Astrocyte (in vitro differentiated cells and primary cell): Measurements from ENCODE around the gene LCMT1. TPM values are rescaled to one million over a fixed set of nuclear protein-coding genes. Genes with fewer than 3 reads are reported as not detected.

Source experiments
- DNase-seq: peaks from one replicate; pipeline ENCODE4 v3.0.0-alpha.2; 2010; ENCODE audit warnings: low read depth
- FAIRE-seq: peaks from 2 replicates; lab custom pipeline; 2011; peaks lifted over from hg19 to GRCh38; lab: Jason Lieb, UNC
- H2AFZ ChIP-seq: 2 replicates; pipeline ENCODE4 v1.6.0; 2012; ENCODE audit warnings: low read depth, low read length, inconsistent platforms
- H3K27ac ChIP-seq: 2 replicates; pipeline ENCODE4 v1.5.1; 2011; ENCODE audit warnings: low read depth, low read length, inconsistent platforms
- H3K27me3 ChIP-seq: 2 replicates; pipeline ENCODE4 v1.6.0; 2011; ENCODE audit warnings: low read length, inconsistent platforms; ENCODE audit not compliant: insufficient read depth
- H3K36me3 ChIP-seq: 2 replicates; pipeline ENCODE4 v1.5.1; 2011; ENCODE audit warnings: low read length, inconsistent platforms; ENCODE audit not compliant: insufficient read depth
- H3K4me1 ChIP-seq: 2 replicates; pipeline ENCODE4 v1.5.1; 2011; ENCODE audit warnings: low read length, inconsistent platforms; ENCODE audit not compliant: insufficient read depth
- H3K4me2 ChIP-seq: 2 replicates; pipeline ENCODE4 v1.6.0; 2012; ENCODE audit warnings: low read length, inconsistent platforms
- H3K4me3 ChIP-seq: 2 replicates; pipeline ENCODE4 v1.5.1; 2011; ENCODE audit warnings: low read depth, mild to moderate bottlenecking, low read length, inconsistent platforms; ENCODE audit not compliant: insufficient read depth
- H3K79me2 ChIP-seq: 2 replicates; pipeline ENCODE4 v1.6.0; 2012; ENCODE audit warnings: mild to moderate bottlenecking, low read length, inconsistent platforms; ENCODE audit not compliant: insufficient read depth
- H3K9ac ChIP-seq: 2 replicates; pipeline ENCODE4 v1.6.0; 2012; ENCODE audit warnings: mild to moderate bottlenecking, low read length, inconsistent platforms
- H3K9me3 ChIP-seq: 2 replicates; pipeline ENCODE4 v1.5.1; 2012; ENCODE audit warnings: low read depth, mild to moderate bottlenecking, low read length, inconsistent platforms; ENCODE audit not compliant: insufficient read depth
- H4K20me1 ChIP-seq: 2 replicates; pipeline ENCODE4 v1.6.0; 2012; ENCODE audit warnings: low read length, inconsistent platforms; ENCODE audit not compliant: insufficient read depth
- H3K27ac Mint-ChIP-seq: one replicate; pipeline ENCODE4 v1.8.0; 2021; ENCODE audit warnings: mild to moderate bottlenecking, mixed read lengths; ENCODE audit not compliant: unreplicated experiment
- H3K27me3 Mint-ChIP-seq: one replicate; pipeline ENCODE4 v1.8.0; 2021; ENCODE audit warnings: low read depth, mixed read lengths; ENCODE audit not compliant: unreplicated experiment
- H3K36me3 Mint-ChIP-seq: one replicate; pipeline ENCODE4 v1.8.0; 2021; ENCODE audit warnings: low read depth, mixed read lengths; ENCODE audit not compliant: unreplicated experiment
- H3K4me1 Mint-ChIP-seq: one replicate; pipeline ENCODE4 v1.8.0; 2021; ENCODE audit warnings: low read depth, mixed read lengths; ENCODE audit not compliant: unreplicated experiment
- H3K4me3 Mint-ChIP-seq: one replicate; pipeline ENCODE4 v1.8.0; 2021; ENCODE audit warnings: mild to moderate bottlenecking, moderate library complexity, mixed read lengths; ENCODE audit not compliant: unreplicated experiment
- H3K9me3 Mint-ChIP-seq: one replicate; pipeline ENCODE4 v1.8.0; 2021; ENCODE audit warnings: mild to moderate bottlenecking, mixed read lengths; ENCODE audit not compliant: unreplicated experiment
- EZH2 ChIP-seq: IDR thresholded peaks from 2 replicates; pipeline ENCODE4 v1.6.1; 2012; ENCODE audit warnings: mild to moderate bottlenecking, low read length, inconsistent platforms; ENCODE audit not compliant: insufficient read depth
- total RNA-seq: library from RNA; stranded (reverse); gene quantifications from 2 replicates; pipeline ENCODE4 v1.2.1, GENCODE V29; 2021
- TF ChIP-seq, protein P1 (sequence below): IDR thresholded peaks from 2 replicates; pipeline ENCODE4 v1.5.1; 2011; ENCODE audit warnings: low read depth, mild to moderate bottlenecking, inconsistent platforms, low read length, moderate library complexity; ENCODE audit not compliant: insufficient read depth

Gene LCMT1
- total RNA-seq, 1 donor from 2014 or later, result 46.9 TPM

DNA sequence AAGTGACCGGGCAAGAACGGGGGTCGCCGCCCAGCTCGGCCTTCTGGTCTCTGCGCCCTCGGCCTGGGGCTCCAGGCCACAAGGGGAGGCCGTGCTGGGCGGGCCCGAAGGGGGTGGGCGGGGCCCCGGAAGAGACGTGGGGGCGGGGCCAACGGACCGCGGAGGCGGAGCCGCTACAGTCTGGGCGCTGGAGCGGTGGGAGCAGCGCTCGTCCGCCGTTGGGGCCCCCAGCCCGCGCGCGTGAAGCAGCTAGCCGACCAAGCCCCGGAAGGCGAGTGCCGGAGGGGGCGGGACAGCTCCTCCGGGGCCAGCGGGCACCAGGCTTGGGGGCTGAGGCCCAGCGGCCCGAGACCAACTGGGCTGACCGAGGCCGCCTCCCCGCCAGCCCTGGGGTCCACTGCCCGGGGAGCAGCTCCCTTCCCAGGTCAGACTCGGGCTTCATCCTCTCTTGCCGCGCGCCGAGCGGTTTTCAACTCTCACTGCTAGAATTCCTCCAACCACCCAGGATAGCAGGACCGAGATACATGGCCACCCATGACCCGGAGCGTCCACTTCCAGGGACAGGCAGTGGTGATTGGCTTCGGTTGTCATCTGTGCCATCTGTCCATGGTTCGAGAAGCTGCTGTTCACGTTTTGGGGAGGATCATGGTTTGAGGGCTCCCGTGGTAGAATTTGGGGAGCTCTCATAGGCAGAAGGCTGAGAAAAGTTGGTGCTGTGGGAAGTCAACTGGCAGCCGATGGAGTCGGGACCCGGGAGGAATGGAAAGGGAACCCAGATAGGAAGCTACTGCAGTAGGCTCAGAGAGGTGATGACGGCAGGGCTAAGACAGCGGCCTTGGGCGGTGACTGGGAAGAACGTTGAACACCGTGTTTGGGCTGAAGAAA is 44.6 kb upstream of the LCMT1 start:
- peak overlapping the region; percentile 77 for H2AFZ ChIP-seq
- peak; percentile 46 for DNase-seq
- Mint-ChIP-seq H3K4me3 (peak overlapping the region; percentile 80), H3K4me1 (peaks cover 13% of the 10 kb centered on the region), H3K9me3 (no peaks in the 10 kb centered on the region), H3K27ac (peak overlapping the region; percentile 62), H3K27me3 (peaks cover 25% of the 10 kb centered on the region), H3K36me3 (no peaks in the 10 kb centered on the region)
- peak overlapping the region; percentile 94 for H3K4me2 ChIP-seq
- H3K4me3 ChIP-seq, result peak overlapping the region; percentile 61
- peak overlapping the region; percentile 42 for H3K27ac ChIP-seq
- peaks cover 12% of the 10 kb centered on the region for H3K4me1 ChIP-seq
- TF ChIP-seq, protein P1, sequence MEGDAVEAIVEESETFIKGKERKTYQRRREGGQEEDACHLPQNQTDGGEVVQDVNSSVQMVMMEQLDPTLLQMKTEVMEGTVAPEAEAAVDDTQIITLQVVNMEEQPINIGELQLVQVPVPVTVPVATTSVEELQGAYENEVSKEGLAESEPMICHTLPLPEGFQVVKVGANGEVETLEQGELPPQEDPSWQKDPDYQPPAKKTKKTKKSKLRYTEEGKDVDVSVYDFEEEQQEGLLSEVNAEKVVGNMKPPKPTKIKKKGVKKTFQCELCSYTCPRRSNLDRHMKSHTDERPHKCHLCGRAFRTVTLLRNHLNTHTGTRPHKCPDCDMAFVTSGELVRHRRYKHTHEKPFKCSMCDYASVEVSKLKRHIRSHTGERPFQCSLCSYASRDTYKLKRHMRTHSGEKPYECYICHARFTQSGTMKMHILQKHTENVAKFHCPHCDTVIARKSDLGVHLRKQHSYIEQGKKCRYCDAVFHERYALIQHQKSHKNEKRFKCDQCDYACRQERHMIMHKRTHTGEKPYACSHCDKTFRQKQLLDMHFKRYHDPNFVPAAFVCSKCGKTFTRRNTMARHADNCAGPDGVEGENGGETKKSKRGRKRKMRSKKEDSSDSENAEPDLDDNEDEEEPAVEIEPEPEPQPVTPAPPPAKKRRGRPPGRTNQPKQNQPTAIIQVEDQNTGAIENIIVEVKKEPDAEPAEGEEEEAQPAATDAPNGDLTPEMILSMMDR, result no peak
- TF ChIP-seq EZH2, result no peak
- peaks cover 4% of the 10 kb centered on the region for H3K27me3 ChIP-seq
- peak; percentile 29 for FAIRE-seq
- H3K9me3 ChIP-seq, result no peaks in the 10 kb centered on the region
- no peaks in the 10 kb centered on the region for H3K36me3 ChIP-seq
- peak overlapping the region; percentile 86 for H3K9ac ChIP-seq
- H3K79me2 ChIP-seq, result no peaks in the 10 kb centered on the region
- no peaks in the 10 kb centered on the region for H4K20me1 ChIP-seq

DNA sequence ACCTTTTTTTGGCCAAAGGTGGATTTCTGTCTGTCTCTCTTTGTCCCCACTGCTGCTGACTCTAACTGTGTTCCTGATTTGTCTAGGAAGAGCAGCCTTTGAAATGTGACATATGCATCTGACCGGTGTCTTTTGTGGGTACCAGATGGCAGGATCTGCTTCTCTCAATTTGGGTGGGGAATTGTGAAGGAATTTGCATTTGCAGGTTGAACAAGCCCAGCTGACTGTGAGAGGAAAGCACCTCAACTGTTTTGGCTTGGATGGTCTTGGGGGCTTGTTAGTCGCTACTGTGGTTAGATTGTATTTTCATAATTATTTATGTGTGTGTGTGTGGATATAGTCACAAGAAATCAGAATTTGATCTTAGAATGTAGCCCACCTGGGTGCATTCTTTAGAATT is 37.7 kb upstream of the LCMT1 start:
- Histone ChIP-seq H3K4me2 (no peak overlapping the region), H3K79me2 (no peaks in the 10 kb centered on the region), H3K9ac (no peak overlapping the region), H3K27ac (no peak overlapping the region), H3K4me3 (no peak overlapping the region), H3K36me3 (no peaks in the 10 kb centered on the region), H4K20me1 (no peaks in the 10 kb centered on the region), H2AFZ (no peak overlapping the region), H3K27me3 (peaks cover 4% of the 10 kb centered on the region), H3K9me3 (no peaks in the 10 kb centered on the region), H3K4me1 (no peaks in the 10 kb centered on the region)
- peaks cover 31% of the 10 kb centered on the region for H3K27me3 Mint-ChIP-seq
- TF ChIP-seq EZH2, result no peak
- TF ChIP-seq, protein P1, result no peak
- no peak overlapping the region for H3K4me3 Mint-ChIP-seq
- no peak for FAIRE-seq
- no peak overlapping the region for H3K27ac Mint-ChIP-seq
- no peak for DNase-seq
- no peaks in the 10 kb centered on the region for H3K36me3 Mint-ChIP-seq
- H3K4me1 Mint-ChIP-seq, result no peaks in the 10 kb centered on the region
- no peaks in the 10 kb centered on the region for H3K9me3 Mint-ChIP-seq
